ENCODE results near the gene HOXD11.

The HOXD11 gene

GRCh38 chr2:176130957-176131847 lies 24.1 kb downstream of the HOXD11 start:
- DNase-seq, result no peak

GRCh38 chr2:176131848-176132158 lies 24.7 kb downstream of the HOXD11 start:
- no peak for DNase-seq

GRCh38 chr2:176132205-176133171 lies 25.4 kb downstream of the HOXD11 start:
- no peak for DNase-seq

- no peak for DNase-seq
Observed at GRCh38 chr2:176133389-176133788, 26.3 kb downstream of the HOXD11 start.

GRCh38 chr2:176134035-176134434 lies 27.0 kb downstream of the HOXD11 start:
- no peak for DNase-seq

GRCh38 chr2:176135035-176135440 lies 28.0 kb downstream of the HOXD11 start:
- no peak for DNase-seq

- no peak for DNase-seq
Observed at GRCh38 chr2:176136374-176137251, 29.5 kb downstream of the HOXD11 start.

- DNase-seq, result no peak
Observed at GRCh38 chr2:176137252-176137580, 30.1 kb downstream of the HOXD11 start.

- no peak for DNase-seq
Observed at GRCh38 chr2:176137906-176138305, 30.8 kb downstream of the HOXD11 start.

GRCh38 chr2:176138526-176138922 lies 31.4 kb downstream of the HOXD11 start:
- no peak for DNase-seq

GRCh38 chr2:176138923-176139660 lies 32.0 kb downstream of the HOXD11 start:
- DNase-seq, result no peak

GRCh38 chr2:176139661-176140512 lies 32.8 kb downstream of the HOXD11 start:
- DNase-seq, result no peak

GRCh38 chr2:176140513-176141317 lies 33.6 kb downstream of the HOXD11 start:
- DNase-seq, result peak in 55 of 58 donors; percentile 6 to 81 (median 53)

GRCh38 chr2:176142281-176142680 lies 35.2 kb downstream of the HOXD11 start:
- no peak for DNase-seq

- no peak for DNase-seq
Observed at GRCh38 chr2:176145085-176145969, 38.2 kb downstream of the HOXD11 start.

- no peak for DNase-seq
Observed at GRCh38 chr2:176146101-176146500, 39.0 kb downstream of the HOXD11 start.

- no peak for DNase-seq
Observed at GRCh38 chr2:176146645-176147044, 39.6 kb downstream of the HOXD11 start.

Data from anterior cingulate cortex (tissue), 58 donors.